Embryonic facial prominence (tissue), 1 donor: ENCODE results near the gene ANKLE2.

Source experiments
- DNase-seq: peaks from one replicate; pipeline ENCODE4 v3.0.0-alpha.2; 2016; ENCODE audit errors: extremely low spot score

The ANKLE2 gene

GRCh38 chr12:132746613-132747012 lies 15.0 kb downstream of the ANKLE2 start:
- DNase-seq, result no peak

- DNase-seq, result no peak
Observed at GRCh38 chr12:132743831-132744230, 17.8 kb downstream of the ANKLE2 start.

GRCh38 chr12:132741620-132742019 lies 20.0 kb downstream of the ANKLE2 start:
- no peak for DNase-seq

- DNase-seq, result no peak
Observed at GRCh38 chr12:132740652-132741051, 21.0 kb downstream of the ANKLE2 start.

GRCh38 chr12:132740313-132740646 lies 21.4 kb downstream of the ANKLE2 start:
- DNase-seq, result no peak

- DNase-seq, result no peak
Observed at GRCh38 chr12:132739600-132740312, 21.9 kb downstream of the ANKLE2 start.

GRCh38 chr12:132736913-132737312 lies 24.7 kb downstream of the ANKLE2 start:
- DNase-seq, result no peak

- no peak for DNase-seq
Observed at GRCh38 chr12:132736378-132736777, 25.3 kb downstream of the ANKLE2 start.

- no peak for DNase-seq
Observed at GRCh38 chr12:132735496-132735895, 26.1 kb downstream of the ANKLE2 start.

- DNase-seq, result no peak
Observed at GRCh38 chr12:132734206-132734605, 27.4 kb downstream of the ANKLE2 start.

GRCh38 chr12:132731574-132731973 lies 30.1 kb downstream of the ANKLE2 start:
- DNase-seq, result no peak

GRCh38 chr12:132730353-132730752 lies 31.3 kb downstream of the ANKLE2 start:
- DNase-seq, result no peak

- DNase-seq, result no peak
Observed at GRCh38 chr12:132729541-132730320, 31.9 kb downstream of the ANKLE2 start.

- no peak for DNase-seq
Observed at GRCh38 chr12:132728502-132728901, 33.1 kb downstream of the ANKLE2 start.

GRCh38 chr12:132727091-132727794 lies 34.4 kb downstream of the ANKLE2 start:
- DNase-seq, result no peak

GRCh38 chr12:132726386-132726785 lies 35.2 kb downstream of the ANKLE2 start:
- DNase-seq, result no peak

- no peak for DNase-seq
Observed at GRCh38 chr12:132724506-132725241, 37.0 kb downstream of the ANKLE2 start.

- DNase-seq, result no peak
Observed at GRCh38 chr12:132723764-132724140, 37.9 kb downstream of the ANKLE2 start.

GRCh38 chr12:132723015-132723763 lies 38.4 kb downstream of the ANKLE2 start:
- DNase-seq, result no peak

GRCh38 chr12:132720606-132721345 lies 40.9 kb downstream of the ANKLE2 start:
- DNase-seq, result no peak

GRCh38 chr12:132719954-132720324 lies 41.7 kb downstream of the ANKLE2 start:
- no peak for DNase-seq
